MCF 10A (cell line): ENCODE data around the gene LGALS7B. TPM values are rescaled to one million over a fixed set of nuclear protein-coding genes. Genes with fewer than 3 reads are reported as not detected.

Source experiments
- BruUV-seq: library from RNA; stranded (reverse); fragments of 400-500 nt; replicated peaks from 2 replicates; lab custom pipeline; 2021; lab: Mats Ljungman, UMichigan
- CTCF ChIA-PET: fragments of 300-600 bp; sonication (Branson Sonifier 250); formaldehyde crosslinking; extraction: SDS; loops from one replicate; lab custom pipeline; 2021; ENCODE audit warnings: antibody characterized with exemption, inconsistent platforms; lab: Yijun Ruan, JAX
- POLR2A ChIA-PET: fragments of 300-600, 350-650 bp; sonication (Branson Sonifier 250); formaldehyde crosslinking; extraction: SDS; loops from one replicate; lab custom pipeline; 2020; ENCODE audit warnings: antibody characterized with exemption, inconsistent platforms; lab: Yijun Ruan, JAX
- DNase-seq: peaks from one replicate; pipeline ENCODE4 v3.0.0-alpha.2; 2018; ENCODE audit not compliant: unreplicated experiment
- H3K27ac Mint-ChIP-seq: one replicate; pipeline ENCODE4 v1.8.0; 2022; ENCODE audit warnings: mild to moderate bottlenecking, low read depth, mixed read lengths; ENCODE audit not compliant: unreplicated experiment
- H3K27me3 Mint-ChIP-seq: one replicate; pipeline ENCODE4 v1.8.0; 2022; ENCODE audit warnings: mixed read lengths; ENCODE audit not compliant: insufficient read depth, unreplicated experiment
- H3K36me3 Mint-ChIP-seq: one replicate; pipeline ENCODE4 v1.8.0; 2022; ENCODE audit warnings: mild to moderate bottlenecking, moderate library complexity, mixed read lengths; ENCODE audit not compliant: insufficient read depth, unreplicated experiment
- H3K4me1 Mint-ChIP-seq: one replicate; pipeline ENCODE4 v1.8.0; 2022; ENCODE audit warnings: mixed read lengths; ENCODE audit not compliant: insufficient read depth, unreplicated experiment
- H3K4me3 Mint-ChIP-seq: one replicate; pipeline ENCODE4 v1.8.0; 2022; ENCODE audit warnings: mild to moderate bottlenecking, moderate library complexity, mixed read lengths; ENCODE audit not compliant: unreplicated experiment
- H3K9me3 Mint-ChIP-seq: one replicate; pipeline ENCODE4 v1.8.0; 2022; ENCODE audit warnings: mixed read lengths; ENCODE audit not compliant: unreplicated experiment
- CTCF ChIP-seq: fragments of 200-600 bp; IDR thresholded peaks from one replicate; pipeline ENCODE4 v1.8.0; 2022; ENCODE audit warnings: antibody characterized with exemption, mild to moderate bottlenecking; ENCODE audit not compliant: unreplicated experiment
- intact Hi-C: fragments of 100-400 bp; cut with micrococcal nuclease; formaldehyde crosslinking; loops from 2 replicates; pipeline ENCODE4 v1.14.1; 2022
- total RNA-seq: library from RNA; stranded (reverse); gene quantifications from 2 replicates; pipeline ENCODE4 v1.2.3, GENCODE V29; 2022

The LGALS7B gene
- total RNA-seq, 1 experiment from 2014 or later = 2.6 TPM

- POLR2A ChIA-PET = interaction anchor here (0.9 to 5.8 kb wide), 24 partner anchors 8 to 221 kb away, joined by 3 to 74 read pairs (median 8); partner anchors contain the start of genes ACTN4, ECH1, EIF3K and HNRNPL
- no TSS peak for BruUV-seq
- H3K4me1 Mint-ChIP-seq = peaks cover 25% of the 10 kb centered on the region
- DNase-seq = no peak
- no peaks in the 10 kb centered on the region for H3K27me3 Mint-ChIP-seq
- intact Hi-C loops = loop anchor here (1.0 to 2.0 kb wide), 3 partner anchors 110 to 295 kb away; no protein-coding TSS in a partner anchor
- CTCF ChIA-PET = interaction anchor here (0.5 to 2.6 kb wide), 9 partner anchors 10 to 260 kb away, joined by 3 to 15 read pairs (median 3); partner anchors contain the start of gene NFKBIB
- H3K36me3 Mint-ChIP-seq = peaks cover 91% of the 10 kb centered on the region
- TF ChIP-seq CTCF = no peak
- H3K27ac Mint-ChIP-seq = peak overlapping the region; percentile 85
- H3K4me3 Mint-ChIP-seq = peak overlapping the region; percentile 51
- no peaks in the 10 kb centered on the region for H3K9me3 Mint-ChIP-seq
Observed at GRCh38 chr19:38838986-38839761, 50.2 kb downstream of the LGALS7B start.

DNA sequence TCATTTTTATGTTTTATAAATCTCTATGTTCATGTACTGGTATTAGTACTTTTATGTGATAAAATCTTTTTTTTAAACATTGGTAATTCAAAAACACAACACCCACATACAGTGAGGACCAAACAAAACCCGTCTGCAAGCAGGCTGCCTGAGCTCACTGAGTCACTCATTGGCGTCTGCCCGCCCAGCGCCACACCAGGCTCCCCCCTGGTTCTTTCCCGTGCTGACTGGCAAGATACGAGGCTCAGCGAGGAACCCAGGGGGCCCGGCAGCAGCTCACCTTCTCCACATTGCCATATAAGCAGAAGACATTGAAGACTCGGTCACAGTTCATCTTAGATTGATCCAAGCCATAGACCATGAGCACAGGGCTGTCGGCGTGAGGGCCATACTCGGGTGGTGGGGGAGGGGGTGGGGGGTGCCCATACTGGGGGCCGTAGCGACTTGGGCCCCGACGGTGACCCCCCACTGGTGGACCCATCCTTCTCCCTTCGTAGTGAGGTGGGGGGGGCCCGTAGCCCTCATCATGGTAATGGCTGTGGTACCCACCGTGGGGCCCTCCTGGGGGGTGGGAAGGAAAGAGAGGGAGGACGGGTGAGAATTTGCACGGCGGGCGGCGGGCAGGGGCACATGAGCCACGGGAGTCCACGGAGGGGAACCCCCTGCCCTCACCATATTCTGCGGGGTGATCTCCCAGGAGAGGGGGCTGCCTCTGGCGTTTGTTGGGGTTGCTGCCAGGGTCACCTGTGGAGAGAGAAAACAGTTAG, 51.0 kb downstream of the LGALS7B start:
- Mint-ChIP-seq H3K27me3 (no peaks in the 10 kb centered on the region), H3K4me1 (peaks cover 30% of the 10 kb centered on the region), H3K4me3 (no peak overlapping the region), H3K36me3 (peaks cover 99% of the 10 kb centered on the region), H3K9me3 (no peaks in the 10 kb centered on the region), H3K27ac (peak overlapping the region; percentile 61)
- BruUV-seq = no TSS peak
- CTCF ChIA-PET = interaction anchor here (0.5 to 2.6 kb wide), 6 partner anchors 9 to 261 kb away, joined by 3 to 15 read pairs (median 3); partner anchors contain the start of gene NFKBIB
- peak; percentile 41 for DNase-seq
- intact Hi-C loops = loop anchor here (2.0 kb wide), 2 partner anchors 111 to 203 kb away; no protein-coding TSS in a partner anchor
- POLR2A ChIA-PET = interaction anchor here (0.7 to 5.8 kb wide), 10 partner anchors 8 to 191 kb away, joined by 3 to 74 read pairs (median 10); partner anchors contain the start of genes ACTN4, ECH1, HNRNPL and MRPS12
- TF ChIP-seq CTCF = no peak

DNA sequence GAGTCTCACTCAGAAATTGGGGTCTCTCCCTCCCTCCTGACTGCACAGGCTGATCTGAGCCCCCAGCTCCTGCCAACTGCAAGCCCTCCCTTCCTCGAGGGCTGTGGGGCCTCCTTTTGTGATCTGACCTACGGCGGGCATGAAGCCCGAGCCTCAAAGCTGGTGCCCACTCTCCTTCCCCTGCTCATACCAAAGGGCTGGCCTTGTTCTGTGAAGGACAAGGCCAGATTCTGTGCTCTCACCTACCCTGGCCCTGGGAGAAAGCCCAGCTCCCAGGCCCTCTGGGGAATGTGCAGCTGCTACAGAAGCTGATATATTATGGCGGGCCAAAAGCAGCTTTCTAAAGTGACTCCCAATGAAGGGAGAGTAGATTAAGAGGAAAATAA, 51.6 kb downstream of the LGALS7B start:
- no peak for DNase-seq
- peaks cover 100% of the 10 kb centered on the region for H3K36me3 Mint-ChIP-seq
- H3K4me3 Mint-ChIP-seq = no peak overlapping the region
- TF ChIP-seq CTCF = no peak
- peaks cover 30% of the 10 kb centered on the region for H3K4me1 Mint-ChIP-seq
- ChIA-PET CTCF (interaction anchor here (0.6 to 2.6 kb wide), 5 partner anchors 8 to 564 kb away, joined by 3 to 15 read pairs (median 3); no protein-coding TSS in a partner anchor), POLR2A (interaction anchor here (0.7 to 5.0 kb wide), 6 partner anchors 8 to 90 kb away, joined by 3 to 59 read pairs (median 6); partner anchors contain the start of genes ECH1, HNRNPL, MRPS12 and NFKBIB)
- no peak overlapping the region for H3K27ac Mint-ChIP-seq
- intact Hi-C loops = no loop called here
- no peaks in the 10 kb centered on the region for H3K9me3 Mint-ChIP-seq
- H3K27me3 Mint-ChIP-seq = no peaks in the 10 kb centered on the region
- BruUV-seq = no TSS peak

Other genes starting within 250 kb of the LGALS7B start
- gene MAP4K1, start 171.2 kb upstream of the LGALS7B start, total RNA-seq = 0.56 and 1.9 TPM in 2 replicates
- 342 and 375 TPM in 2 replicates for gene EIF3K, start 170.0 kb upstream of the LGALS7B start, total RNA-seq
- 300 and 320 TPM in 2 replicates for gene ACTN4, start 141.6 kb upstream of the LGALS7B start, total RNA-seq
- gene CAPN12, start 44.7 kb upstream of the LGALS7B start, total RNA-seq = not detected in 2 replicates
- gene LGALS7, start 15.7 kb upstream of the LGALS7B start, total RNA-seq = 1.1 TPM in 1 of 2 replicates, not detected in the other
- gene LGALS4, start 23.7 kb downstream of the LGALS7B start, total RNA-seq = 0.61 TPM in 1 of 2 replicates, not detected in the other
- gene ECH1, start 42.6 kb downstream of the LGALS7B start, total RNA-seq = 109 and 130 TPM in 2 replicates
- gene HNRNPL, start 60.8 kb downstream of the LGALS7B start, total RNA-seq = 288 and 421 TPM in 2 replicates
- 3.7 and 4.7 TPM in 2 replicates for gene RINL, start 89.1 kb downstream of the LGALS7B start, total RNA-seq
- gene SIRT2, start 110.4 kb downstream of the LGALS7B start, total RNA-seq = 35.5 and 37.4 TPM in 2 replicates
- 45.1 and 45.4 TPM in 2 replicates for gene NFKBIB, start 110.8 kb downstream of the LGALS7B start, total RNA-seq
- 0.39 TPM in 1 of 2 replicates, not detected in the other for gene CCER2, start 123.0 kb downstream of the LGALS7B start, total RNA-seq
- gene SARS2, start 141.6 kb downstream of the LGALS7B start, total RNA-seq = 9.3 and 23.6 TPM in 2 replicates
- gene MRPS12, start 141.7 kb downstream of the LGALS7B start, total RNA-seq = 38.1 and 53.3 TPM in 2 replicates
- 5.2 and 5.8 TPM in 2 replicates for gene FBXO17, start 186.5 kb downstream of the LGALS7B start, total RNA-seq
- gene FBXO27, start 243.3 kb downstream of the LGALS7B start, total RNA-seq = 0.28 TPM in 1 of 2 replicates, not detected in the other